H1 (cell line): Measurements from ENCODE around the gene CCSER2. TPM values are rescaled to one million over a fixed set of nuclear protein-coding genes. Genes with fewer than 3 reads are reported as not detected.

Experiments
- CTCF ChIA-PET: fragments of 300-600 bp; sonication (Branson Sonifier 250); formaldehyde crosslinking; loops from one replicate; lab custom pipeline; 2021; ENCODE audit not compliant: partially characterized antibody; lab: Charles Lee
- POLR2A ChIA-PET: fragments of 300-600 bp; sonication (Branson Sonifier 250); formaldehyde crosslinking; loops from one replicate; lab custom pipeline; 2021; ENCODE audit warnings: inconsistent platforms; ENCODE audit not compliant: partially characterized antibody; lab: Charles Lee
- DNase-seq, 2 experiments: peaks; one replicate each; pipeline versions ENCODE4 v3.0.0 to v3.0.0-alpha.2; 2010 to 2022; ENCODE audit warnings: low spot score in 2 of 2, low read depth in 1 of 2, mixed read lengths in 1 of 2
- FAIRE-seq: peaks from 2 replicates; lab custom pipeline; 2011; peaks lifted over from hg19 to GRCh38; lab: Jason Lieb, UNC
- H2AFZ ChIP-seq: 2 replicates; pipeline ENCODE4 v1.8.1; 2012; ENCODE audit warnings: low read length, inconsistent platforms
- H2AK5ac ChIP-seq: 2 replicates; pipeline ENCODE4 v1.6.1; 2013; ENCODE audit warnings: low read depth, low read length
- H2BK120ac ChIP-seq: replicated peaks from 2 replicates; pipeline ENCODE3; 2013; ENCODE audit warnings: low read depth, low read length, inconsistent platforms
- H2BK12ac ChIP-seq: 2 replicates; pipeline ENCODE4 v1.6.1; 2013; ENCODE audit warnings: low read depth, low read length
- H2BK15ac ChIP-seq: 2 replicates; pipeline ENCODE4 v1.6.1; 2013; ENCODE audit warnings: low read length
- H2BK20ac ChIP-seq: 2 replicates; pipeline ENCODE4 v1.6.1; 2013; ENCODE audit warnings: low read length
- H2BK5ac ChIP-seq: 2 replicates; pipeline ENCODE4 v1.6.1; 2013; ENCODE audit warnings: low read depth, low read length
- H3K14ac ChIP-seq: 2 replicates; pipeline ENCODE4 v1.6.1; 2013; ENCODE audit warnings: inconsistent platforms; ENCODE audit not compliant: insufficient read length
- H3K18ac ChIP-seq: 2 replicates; pipeline ENCODE4 v1.6.1; 2013; ENCODE audit warnings: low read length; ENCODE audit errors: extremely low read depth
- H3K23ac ChIP-seq: 2 replicates; pipeline ENCODE4 v1.6.1; 2013; ENCODE audit warnings: inconsistent platforms; ENCODE audit not compliant: insufficient read length
- H3K23me2 ChIP-seq: 2 replicates; pipeline ENCODE4 v1.6.1; 2013; ENCODE audit warnings: low read depth, low read length
- H3K27ac ChIP-seq: 2 replicates; pipeline ENCODE4 v1.6.1; 2011; ENCODE audit warnings: low read depth, low read length, inconsistent platforms
- H3K27me3 ChIP-seq, 4 experiments: replicated peaks in 1 of 4; 1 replicate in 1 of 4; 2 replicates in 3 of 4; pipeline versions ENCODE4 v1.6.1 to v1.8.1; 2011 to 2013; ENCODE audit warnings: low read length in 3 of 4, mild to moderate bottlenecking in 3 of 4, inconsistent platforms in 2 of 4, mixed read lengths in 2 of 4, moderate library complexity in 1 of 4; ENCODE audit not compliant: control insufficient read depth in 3 of 4, insufficient read depth in 3 of 4; ENCODE audit errors: extremely low read depth in 1 of 4
- H3K36me3 ChIP-seq, 4 experiments: 2 replicates each; pipeline versions ENCODE4 v1.6.1 to v1.8.1; 2011 to 2013; ENCODE audit warnings: mild to moderate bottlenecking in 4 of 4, low read length in 3 of 4, moderate library complexity in 2 of 4, control low read depth in 1 of 4, inconsistent platforms in 1 of 4; ENCODE audit not compliant: insufficient read depth in 4 of 4, control insufficient read depth in 2 of 4
- H3K4ac ChIP-seq: replicated peaks from 2 replicates; pipeline ENCODE3; 2013; ENCODE audit warnings: low read length, low read depth, mixed read lengths, inconsistent platforms; ENCODE audit not compliant: insufficient read length
- H3K4me1 ChIP-seq, 4 experiments: replicated peaks in 1 of 4; 1 replicate in 1 of 4; 2 replicates in 3 of 4; pipeline versions ENCODE4 v1.6.1 to v1.8.1; 2011 to 2013; ENCODE audit warnings: low read length in 3 of 4, inconsistent platforms in 2 of 4, mixed read lengths in 1 of 4; ENCODE audit not compliant: insufficient read depth in 4 of 4, control insufficient read depth in 3 of 4
- H3K4me2 ChIP-seq, 2 experiments: 2 replicates each; pipeline versions ENCODE4 v1.6.1 to v1.8.1; 2011 to 2013; ENCODE audit warnings: low read depth in 2 of 2, low read length in 2 of 2, control low read depth in 1 of 2, inconsistent platforms in 1 of 2, mild to moderate bottlenecking in 1 of 2; ENCODE audit not compliant: insufficient read depth in 1 of 2
- H3K4me3 ChIP-seq, 4 experiments: fragments of 200-600, 300-600 bp in 1 of 4; sonication (generic), shearing (Covaris generic), sonication (Bioruptor Twin) in 1 of 4; 2 replicates each; pipeline versions ENCODE4 v1.5.1 to v1.8.1; 2011 to 2016; ENCODE audit warnings: low read length in 4 of 4, low read depth in 3 of 4, control low read depth in 2 of 4, inconsistent platforms in 2 of 4, mild to moderate bottlenecking in 2 of 4, mixed read lengths in 1 of 4, moderate library complexity in 1 of 4; ENCODE audit not compliant: insufficient read depth in 2 of 4; ENCODE audit errors: extremely low read depth in 1 of 4
- H3K56ac ChIP-seq: replicated peaks from 2 replicates; pipeline ENCODE3; 2013; ENCODE audit warnings: low read depth, mild to moderate bottlenecking, mixed read lengths, low read length, inconsistent platforms; ENCODE audit not compliant: insufficient read length
- H3K79me1 ChIP-seq: 2 replicates; pipeline ENCODE4 v1.6.1; 2013; ENCODE audit warnings: low read depth, low read length, control low read depth
- H3K79me2 ChIP-seq, 2 experiments: 2 replicates each; pipeline versions ENCODE4 v1.6.1 to v1.8.1; 2012 to 2013; ENCODE audit warnings: low read length in 2 of 2, mild to moderate bottlenecking in 2 of 2, inconsistent platforms in 1 of 2; ENCODE audit not compliant: insufficient read depth in 2 of 2, control insufficient read depth in 1 of 2
- H3K9ac ChIP-seq, 4 experiments: replicated peaks in 1 of 4; 1 replicate in 1 of 4; 2 replicates in 3 of 4; pipeline versions ENCODE4 v1.6.1 to v1.8.1; 2011 to 2013; ENCODE audit warnings: low read depth in 3 of 4, low read length in 3 of 4, control low read depth in 2 of 4, mild to moderate bottlenecking in 2 of 4, moderate library complexity in 2 of 4, inconsistent platforms in 1 of 4; ENCODE audit errors: extremely low read depth in 1 of 4
- H3K9me3 ChIP-seq, 2 experiments: 2 replicates each; pipeline versions ENCODE4 v1.6.1 to v1.8.1; 2012 to 2013; ENCODE audit warnings: mild to moderate bottlenecking in 2 of 2, moderate library complexity in 2 of 2, control low read depth in 1 of 2, inconsistent platforms in 1 of 2, low read depth in 1 of 2, low read length in 1 of 2, mixed read lengths in 1 of 2; ENCODE audit not compliant: insufficient read depth in 2 of 2
- H4K20me1 ChIP-seq, 2 experiments: replicated peaks in 1 of 2; 2 replicates each; pipeline versions ENCODE3 to v1.8.1; 2011 to 2013; ENCODE audit warnings: inconsistent platforms in 2 of 2, low read length in 2 of 2, mild to moderate bottlenecking in 1 of 2; ENCODE audit not compliant: insufficient read depth in 2 of 2, control insufficient read depth in 1 of 2
- H4K5ac ChIP-seq: 2 replicates; pipeline ENCODE4 v1.6.1; 2013; ENCODE audit warnings: low read length, low read depth, mixed read lengths, inconsistent platforms; ENCODE audit not compliant: insufficient read length
- H4K8ac ChIP-seq: 2 replicates; pipeline ENCODE4 v1.8.0; 2013; ENCODE audit warnings: mild to moderate bottlenecking, moderate library complexity, low read length, inconsistent platforms; ENCODE audit not compliant: insufficient read depth; ENCODE audit errors: extremely low read depth
- H4K91ac ChIP-seq: replicated peaks from 2 replicates; pipeline ENCODE3; 2013; ENCODE audit warnings: low read length, mixed read lengths, inconsistent platforms; ENCODE audit not compliant: insufficient read length
- BRCA1 ChIP-seq: IDR thresholded peaks from 2 replicates; pipeline ENCODE4 v1.6.1; 2012; ENCODE audit warnings: low read depth, low read length, improper control_type of control experiment
- CHD2 ChIP-seq: IDR thresholded peaks from 2 replicates; pipeline ENCODE4 v1.6.1; 2012; ENCODE audit warnings: low read length, improper control_type of control experiment
- EZH2 ChIP-seq: fragments of 200-600 bp; sonication (generic); IDR thresholded peaks from 2 replicates; pipeline ENCODE4 v1.7.1; 2012; ENCODE audit warnings: low read depth, mild to moderate bottlenecking, moderate library complexity, low read length, inconsistent platforms; ENCODE audit not compliant: severe bottlenecking
- POLR2AphosphoS5 ChIP-seq: IDR thresholded peaks from 2 replicates; pipeline ENCODE4 v1.6.1; 2011; ENCODE audit warnings: low read depth, low read length
- RAD21 ChIP-seq, 2 experiments: IDR thresholded peaks in 1 of 2; conservative IDR thresholded peaks in 1 of 2; 2 replicates each; pipeline ENCODE4 v1.6.1; 2011; ENCODE audit warnings: low read depth in 2 of 2, low read length in 2 of 2, improper control_type of control experiment in 1 of 2, inconsistent platforms in 1 of 2, mild to moderate bottlenecking in 1 of 2, moderate library complexity in 1 of 2
- SIX5 ChIP-seq: IDR thresholded peaks from 2 replicates; pipeline ENCODE4 v1.6.1; 2011; ENCODE audit warnings: mild to moderate bottlenecking, low read depth, low read length
- SP1 ChIP-seq: IDR thresholded peaks from 2 replicates; pipeline ENCODE4 v1.6.1; 2011; ENCODE audit warnings: low read depth, low read length
- SRF ChIP-seq: IDR thresholded peaks from 2 replicates; pipeline ENCODE4 v1.6.1; 2011; ENCODE audit warnings: mild to moderate bottlenecking, low read depth, low read length, moderate library complexity
- WGBS, 2 experiments: shearing (Covaris generic) in 1 of 2; methylation state at CpG; one replicate each; pipeline versions ENCODE4 v1.1.6 to v1.1.7; 2013 to 2015; ENCODE audit warnings: low lambda C conversion rate in 2 of 2, mixed read lengths in 2 of 2, inconsistent platforms in 1 of 2, low coverage in 1 of 2, missing lambda C conversion rate in 1 of 2; ENCODE audit not compliant: insufficient replicate concordance in 2 of 2, insufficient coverage in 1 of 2, insufficient read length in 1 of 2; ENCODE audit errors: extremely low coverage in 1 of 2, missing lambda C conversion rate in 1 of 2; 5-methylcytosine and 5-hydroxymethylcytosine counted together
- polyA plus RNA-seq, 7 experiments: library from polyadenylated mRNA; depleted of rRNA in 3 of 7; stranded (reverse) in 5 of 7; unstranded in 2 of 7; fragments of >200 nt in 5 of 7; fragments of 200-250 nt in 2 of 7; gene quantifications; 1 replicate in 5 of 7; 2 replicates in 1 of 7; 4 replicates in 1 of 7; pipeline versions ENCODE4 v1.2.1 to v1.2.3, GENCODE V29; 2011 to 2013; ENCODE audit warnings: missing spikeins in 2 of 7, mixed read lengths in 2 of 7
- total RNA-seq: library from RNA; stranded (reverse); fragmentation: NEBNext Ultra II Directional; extraction: Animal tissue kit (Norgen Biotek cat#: 25700); gene quantifications from 2 replicates; pipeline ENCODE4 v1.2.1, GENCODE V29; 2021

The CCSER2 gene
- total and polyA plus RNA-seq, 2 of the 8 experiments (the other 6 are each of a cell fraction or from before 2014, with no cell fraction given), result 6.9 to 30.5 TPM

- Histone ChIP-seq H4K8ac (no peak overlapping the region), H2AK5ac (no peak overlapping the region), H3K56ac (no peak overlapping the region), H3K23me2 (no peaks in the 10 kb centered on the region), H2BK15ac (no peak overlapping the region), H2BK5ac (no peak overlapping the region), H3K9me3 (no peaks in the 10 kb centered on the region), H3K4me2 (no peak overlapping the region), H3K27ac (no peak overlapping the region), H2BK12ac (no peak overlapping the region), H4K20me1 (peaks cover 0 to 1% of the 10 kb centered on the region in 2 experiments), H3K4ac (no peak overlapping the region), H3K23ac (peak overlapping the region; percentile 28), H4K91ac (no peak overlapping the region), H3K79me1 (peaks cover 3% of the 10 kb centered on the region; the same call in 1 of the 2 replicates), H2BK20ac (no peak overlapping the region), H3K4me3 (no peak overlapping the region), H3K9ac (no peak overlapping the region), H2BK120ac (no peak overlapping the region), H3K4me1 (peaks cover 0 to 12% (median 6%) of the 10 kb centered on the region in 4 experiments; a peak in 4 of 7 replicates), H2AFZ (no peak overlapping the region), H4K5ac (no peak overlapping the region), H3K27me3 (no peaks in the 10 kb centered on the region), H3K14ac (no peak overlapping the region), H3K36me3 (no peaks in the 10 kb centered on the region), H3K18ac (no peak overlapping the region), H3K79me2 (peaks cover 0 to 59% of the 10 kb centered on the region in 2 experiments; a peak in 2 of 4 replicates)
- WGBS, 2 experiments, result 80% methylated on average over 2 of the region's 2 CpGs; no CpG with 5 or more reads in 1 of the 2 experiments
- FAIRE-seq, result no peak
- CTCF ChIA-PET, result interaction anchor here (1.8 kb wide), 1 partner anchor 180 kb away, joined by 5 read pairs; no protein-coding TSS in a partner anchor
- TF ChIP-seq CHD2 (no peak), RAD21 (IDR thresholded peaks at IDR 0.05 in 1 of 2, conservative IDR thresholded peaks at IDR 0.05 in 1 of 2; ENCODE audit: low read depth in 2 of 2, low read length in 2 of 2) (no peak), EZH2 (no peak), SRF (no peak), SP1 (no peak), BRCA1 (no peak), POLR2AphosphoS5 (no peak), SIX5 (no peak)
- POLR2A ChIA-PET, result no interaction called here
- DNase-seq, result no peak
Observed at GRCh38 chr10:84356928-84357327, 28.5 kb downstream of the CCSER2 start.
